ENCODE data around the gene SULT1A1. TPM values are rescaled to one million over a fixed set of nuclear protein-coding genes. Genes with fewer than 3 reads are reported as not detected.

SULT1A1 gene
- total RNA-seq (2022; extraction: Qiagen RNA extraction; ENCODE audit: low read depth): 4.8 to 6.1 TPM (median 5.5 TPM) in 5 replicates

GRCh38 chr16:28609631-28610594, at the start of gene SULT1A1:
TSS of gene SULT1A1 (minus strand) at chr16:28610044. CDS start at chr16:28608855, 1,189 bp downstream.

GRCh38 chr16:28637765-28638164, 27.9 kb upstream of the SULT1A1 start, which contains the start of gene NPIPB8:
TSS of gene NPIPB8 (plus strand) at chr16:28638065. CDS start at chr16:28638361, 296 bp downstream.

GRCh38 chr16:28596840-28597691, 12.8 kb downstream of the SULT1A1 start, which contains the start of gene SULT1A2:
TSS of gene SULT1A2 (minus strand) at chr16:28597050. CDS start at chr16:28595930, 1,120 bp downstream.

Other genes starting within 250 kb of the SULT1A1 start
- 1.4 to 2.9 TPM (median 1.5 TPM) in 5 replicates for gene NPIPB6, start 246.5 kb downstream of the SULT1A1 start, total RNA-seq (2022; extraction: Qiagen RNA extraction; ENCODE audit: low read depth)
- 54.0 to 95.3 TPM (median 72.8 TPM) in 5 replicates for gene EIF3CL, start 206.2 kb downstream of the SULT1A1 start, total RNA-seq (2022; extraction: Qiagen RNA extraction; ENCODE audit: low read depth)
- gene NPIPB7, start 137.7 kb downstream of the SULT1A1 start, total RNA-seq (2022; extraction: Qiagen RNA extraction; ENCODE audit: low read depth): 0.15 to 0.40 TPM (median 0.23 TPM) in 3 of 5 replicates, not detected in the others
- gene CLN3, start 118.0 kb downstream of the SULT1A1 start, total RNA-seq (2022; extraction: Qiagen RNA extraction; ENCODE audit: low read depth): 18.2 to 33.9 TPM (median 33.4 TPM) in 5 replicates
- gene APOBR, start 115.4 kb downstream of the SULT1A1 start, total RNA-seq (2022; extraction: Qiagen RNA extraction; ENCODE audit: low read depth): 0.07 to 0.08 TPM (median 0.08 TPM) in 3 of 5 replicates, not detected in the others
- not detected in 5 replicates for gene IL27, start 103.2 kb downstream of the SULT1A1 start, total RNA-seq (2022; extraction: Qiagen RNA extraction; ENCODE audit: low read depth)
- 11.9 to 21.8 TPM (median 15.3 TPM) in 5 replicates for gene NUPR1, start 71.1 kb downstream of the SULT1A1 start, total RNA-seq (2022; extraction: Qiagen RNA extraction; ENCODE audit: low read depth)
- 18.3 to 25.2 TPM (median 20.5 TPM) in 5 replicates for gene SGF29, start 56.1 kb downstream of the SULT1A1 start, total RNA-seq (2022; extraction: Qiagen RNA extraction; ENCODE audit: low read depth)
- 0.12 TPM in 1 of 5 replicates, not detected in the others for gene SULT1A2, start 13.0 kb downstream of the SULT1A1 start, total RNA-seq (2022; extraction: Qiagen RNA extraction; ENCODE audit: low read depth)
- gene NPIPB8, start 28.0 kb upstream of the SULT1A1 start, total RNA-seq (2022; extraction: Qiagen RNA extraction; ENCODE audit: low read depth): not detected in 5 replicates
- 260 to 393 TPM (median 359 TPM) in 5 replicates for gene EIF3C, start 101.4 kb upstream of the SULT1A1 start, total RNA-seq (2022; extraction: Qiagen RNA extraction; ENCODE audit: low read depth)
- 1.4 to 2.2 TPM (median 1.8 TPM) in 5 replicates for gene NPIPB9, start 141.7 kb upstream of the SULT1A1 start, total RNA-seq (2022; extraction: Qiagen RNA extraction; ENCODE audit: low read depth)
- gene ATXN2L, start 213.0 kb upstream of the SULT1A1 start, total RNA-seq (2022; extraction: Qiagen RNA extraction; ENCODE audit: low read depth): 80.2 to 139 TPM (median 132 TPM) in 5 replicates
- 177 to 322 TPM (median 284 TPM) in 5 replicates for gene TUFM, start 236.3 kb upstream of the SULT1A1 start, total RNA-seq (2022; extraction: Qiagen RNA extraction; ENCODE audit: low read depth)